Gastrocnemius medialis (tissue), 4 donors: ENCODE results near the gene SHQ1.

ENCODE experiments used
- POLR2A ChIP-seq, 2 donors: fragments of 450-650 bp; IDR thresholded peaks; one replicate each; pipeline ENCODE4 v1.6.1; 2017; ENCODE audit warnings: antibody characterized with exemption in 2 of 2, mild to moderate bottlenecking in 2 of 2, moderate library complexity in 2 of 2
- TF ChIP-seq, protein P1 (sequence below), 5 experiments: fragments of 450-650 bp in 3 of 5; fragments of 200-600 bp in 2 of 5; sonication (generic) in 2 of 5; IDR thresholded peaks in 4 of 5; conservative IDR thresholded peaks in 1 of 5; 1 replicate in 4 of 5; 2 replicates in 1 of 5; pipeline ENCODE4 v1.5.1; 2016 to 2019; ENCODE audit warnings: antibody characterized with exemption in 5 of 5, mild to moderate bottlenecking in 3 of 5, moderate library complexity in 3 of 5

DNA sequence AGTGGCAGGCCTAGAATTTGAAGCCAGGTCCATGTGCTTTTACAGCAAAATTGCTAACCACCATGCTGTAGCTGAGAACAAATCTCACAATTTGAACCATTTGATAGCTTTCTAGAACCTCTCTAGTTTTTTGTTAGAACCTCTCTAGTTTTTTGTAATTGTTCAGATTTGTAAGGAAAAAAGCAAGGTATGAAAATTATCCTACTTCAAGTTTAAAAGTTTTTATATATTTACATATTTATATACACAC, 49.4 kb upstream of the SHQ1 start:
- TF ChIP-seq, protein P1, sequence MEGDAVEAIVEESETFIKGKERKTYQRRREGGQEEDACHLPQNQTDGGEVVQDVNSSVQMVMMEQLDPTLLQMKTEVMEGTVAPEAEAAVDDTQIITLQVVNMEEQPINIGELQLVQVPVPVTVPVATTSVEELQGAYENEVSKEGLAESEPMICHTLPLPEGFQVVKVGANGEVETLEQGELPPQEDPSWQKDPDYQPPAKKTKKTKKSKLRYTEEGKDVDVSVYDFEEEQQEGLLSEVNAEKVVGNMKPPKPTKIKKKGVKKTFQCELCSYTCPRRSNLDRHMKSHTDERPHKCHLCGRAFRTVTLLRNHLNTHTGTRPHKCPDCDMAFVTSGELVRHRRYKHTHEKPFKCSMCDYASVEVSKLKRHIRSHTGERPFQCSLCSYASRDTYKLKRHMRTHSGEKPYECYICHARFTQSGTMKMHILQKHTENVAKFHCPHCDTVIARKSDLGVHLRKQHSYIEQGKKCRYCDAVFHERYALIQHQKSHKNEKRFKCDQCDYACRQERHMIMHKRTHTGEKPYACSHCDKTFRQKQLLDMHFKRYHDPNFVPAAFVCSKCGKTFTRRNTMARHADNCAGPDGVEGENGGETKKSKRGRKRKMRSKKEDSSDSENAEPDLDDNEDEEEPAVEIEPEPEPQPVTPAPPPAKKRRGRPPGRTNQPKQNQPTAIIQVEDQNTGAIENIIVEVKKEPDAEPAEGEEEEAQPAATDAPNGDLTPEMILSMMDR (IDR thresholded peaks at IDR 0.05 in 4 of 5, conservative IDR thresholded peaks at IDR 0.05 in 1 of 5) = no peak
- no peak for TF ChIP-seq POLR2A (IDR thresholded peaks at IDR 0.05)
